ENCODE data around the gene SNU13.

SNU13 gene

GRCh38 chr22:41709341-41709740 is 20.7 kb upstream of the SNU13 start:
- Histone ChIP-seq H3K9me3 (ENCODE audit: insufficient read depth, low read length, severe bottlenecking) (no peaks in the 10 kb centered on the region), H3K4me1 (ENCODE audit: insufficient read depth, low read length) (no peaks in the 10 kb centered on the region), H3K4me2 (ENCODE audit: insufficient read depth, low read length) (no peak overlapping the region), H4K20me1 (ENCODE audit: insufficient read depth, low read length) (no peaks in the 10 kb centered on the region), H3K36me3 (ENCODE audit: insufficient read depth, low read length) (no peaks in the 10 kb centered on the region), H3K79me2 (ENCODE audit: insufficient read depth, low read length) (no peaks in the 10 kb centered on the region), H3K4me3 (ENCODE audit: low read depth in 1 of 2, low read length in 2 of 2) (no peak overlapping the region), H3K27ac (ENCODE audit: low read length) (no peak overlapping the region), H3K27me3 (ENCODE audit: insufficient read depth, low read length, poor library complexity) (no peaks in the 10 kb centered on the region), H2AFZ (ENCODE audit: low read depth, low read length) (no peak overlapping the region), H3K9ac (ENCODE audit: low read depth, low read length) (no peak overlapping the region)
- ATAC-seq (ENCODE audit: insufficient read depth, low read depth) (no peak), DNase-seq (no peak)
- TF ChIP-seq CTCF (IDR thresholded peaks at IDR 0.05; ENCODE audit: borderline replicate concordance, extremely low read depth, low read length, poor library complexity, severe bottlenecking) (no peak), EZH2 (IDR thresholded peaks at IDR 0.05; ENCODE audit: borderline replicate concordance, low read depth, low read length, severe bottlenecking) (no peak)

- no peak overlapping the region for H3K27ac ChIP-seq (ENCODE audit: low read length)
- no peak overlapping the region for H3K9ac ChIP-seq (ENCODE audit: low read depth, low read length)
- ATAC-seq (ENCODE audit: insufficient read depth, low read depth), result no peak
- H3K79me2 ChIP-seq (ENCODE audit: insufficient read depth, low read length), result no peaks in the 10 kb centered on the region
- no peak overlapping the region for H3K4me3 ChIP-seq (ENCODE audit: low read depth in 1 of 2, low read length in 2 of 2)
- H3K36me3 ChIP-seq (ENCODE audit: insufficient read depth, low read length), result no peaks in the 10 kb centered on the region
- H2AFZ ChIP-seq (ENCODE audit: low read depth, low read length), result no peak overlapping the region
- no peaks in the 10 kb centered on the region for H3K9me3 ChIP-seq (ENCODE audit: insufficient read depth, low read length, severe bottlenecking)
- H3K27me3 ChIP-seq (ENCODE audit: insufficient read depth, low read length, poor library complexity), result no peaks in the 10 kb centered on the region
- no peak for DNase-seq
- no peaks in the 10 kb centered on the region for H3K4me1 ChIP-seq (ENCODE audit: insufficient read depth, low read length)
- H4K20me1 ChIP-seq (ENCODE audit: insufficient read depth, low read length), result no peaks in the 10 kb centered on the region
- no peak overlapping the region for H3K4me2 ChIP-seq (ENCODE audit: insufficient read depth, low read length)
- no peak for TF ChIP-seq EZH2 (IDR thresholded peaks at IDR 0.05; ENCODE audit: borderline replicate concordance, low read depth, low read length, severe bottlenecking)
- no peak for TF ChIP-seq CTCF (IDR thresholded peaks at IDR 0.05; ENCODE audit: borderline replicate concordance, extremely low read depth, low read length, poor library complexity, severe bottlenecking)
Measured at GRCh38 chr22:41702763-41703162, 14.1 kb upstream of the SNU13 start.

GRCh38 chr22:41700108-41700364 is 11.4 kb upstream of the SNU13 start:
- H3K9ac ChIP-seq (ENCODE audit: low read depth, low read length), result no peak overlapping the region
- no peak for ATAC-seq (ENCODE audit: insufficient read depth, low read depth)

More at GRCh38 chr22:41700108-41700364, 11.4 kb upstream of the SNU13 start:
- no peak overlapping the region for H3K4me3 ChIP-seq (ENCODE audit: low read depth in 1 of 2, low read length in 2 of 2)
- no peak overlapping the region for H3K4me2 ChIP-seq (ENCODE audit: insufficient read depth, low read length)
- no peaks in the 10 kb centered on the region for H3K27me3 ChIP-seq (ENCODE audit: insufficient read depth, low read length, poor library complexity)
- peaks cover 13% of the 10 kb centered on the region for H3K4me1 ChIP-seq (ENCODE audit: insufficient read depth, low read length)
- TF ChIP-seq CTCF (IDR thresholded peaks at IDR 0.05; ENCODE audit: borderline replicate concordance, extremely low read depth, low read length, poor library complexity, severe bottlenecking) (no peak), EZH2 (IDR thresholded peaks at IDR 0.05; ENCODE audit: borderline replicate concordance, low read depth, low read length, severe bottlenecking) (no peak)
- H3K36me3 ChIP-seq (ENCODE audit: insufficient read depth, low read length), result no peaks in the 10 kb centered on the region
- H4K20me1 ChIP-seq (ENCODE audit: insufficient read depth, low read length), result no peaks in the 10 kb centered on the region
- no peaks in the 10 kb centered on the region for H3K79me2 ChIP-seq (ENCODE audit: insufficient read depth, low read length)
- no peak overlapping the region for H2AFZ ChIP-seq (ENCODE audit: low read depth, low read length)
- H3K9me3 ChIP-seq (ENCODE audit: insufficient read depth, low read length, severe bottlenecking), result no peaks in the 10 kb centered on the region
- no peak for DNase-seq
- H3K27ac ChIP-seq (ENCODE audit: low read length), result no peak overlapping the region
